MM.1S (cell line): ENCODE measurements around the gene FAM186B.
"Not testable (repeated sequence)": the region's sequence is repeated elsewhere in the genome, so short reads cannot be mapped to it uniquely, and the experiment has no call there.

Experiments used
- DNase-seq: peaks from one replicate; pipeline ENCODE4 v3.0.0-alpha.2; 2015
- H2AFZ ChIP-seq: fragments of 300-600 bp; sonication (generic); 2 replicates; pipeline ENCODE4 v1.6.0; 2016; ENCODE audit warnings: antibody characterized with exemption, low read length
- H3F3A ChIP-seq: fragments of 300-600 bp; sonication (generic); 2 replicates; pipeline ENCODE4 v1.6.1; 2016; ENCODE audit warnings: mild to moderate bottlenecking, antibody characterized with exemption, low read length, moderate library complexity, mixed read lengths; ENCODE audit not compliant: insufficient read depth
- H3K27ac ChIP-seq: fragments of 300-600 bp; sonication (generic); 2 replicates; pipeline ENCODE4 v1.5.1; 2016; ENCODE audit warnings: mild to moderate bottlenecking, low read length
- H3K27me3 ChIP-seq: fragments of 300-600 bp; sonication (generic); replicated peaks from 2 replicates; pipeline ENCODE4 v1.6.0; 2016; ENCODE audit warnings: low read length; ENCODE audit not compliant: insufficient read depth
- H3K36me3 ChIP-seq: fragments of 300-600 bp; sonication (generic); replicated peaks from 2 replicates; pipeline ENCODE4 v1.6.1; 2016; ENCODE audit warnings: mild to moderate bottlenecking, low read length, mixed read lengths; ENCODE audit not compliant: insufficient read depth
- H3K4me1 ChIP-seq: fragments of 300-600 bp; sonication (generic); 2 replicates; pipeline ENCODE4 v1.6.1; 2016; ENCODE audit warnings: low read length, mixed read lengths
- H3K4me2 ChIP-seq: fragments of 300-600 bp; sonication (generic); 2 replicates; pipeline ENCODE4 v1.6.0; 2016; ENCODE audit warnings: low read depth, low read length
- H3K4me3 ChIP-seq: fragments of 300-600 bp; sonication (generic); 2 replicates; pipeline ENCODE4 v1.5.1; 2016; ENCODE audit warnings: low read length, mixed read lengths
- H3K79me2 ChIP-seq: fragments of 300-600 bp; sonication (generic); 2 replicates; pipeline ENCODE4 v1.6.1; 2016; ENCODE audit warnings: mixed run types, low read length, mixed read lengths
- H3K9ac ChIP-seq: fragments of 300-600 bp; sonication (generic); 2 replicates; pipeline ENCODE4 v1.6.1; 2016; ENCODE audit warnings: low read length, mixed read lengths
- H3K9me2 ChIP-seq: fragments of 300-600 bp; sonication (generic); replicated peaks from 2 replicates; pipeline ENCODE4 v1.6.1; 2016; ENCODE audit warnings: mild to moderate bottlenecking, low read length, mixed read lengths; ENCODE audit not compliant: insufficient read depth
- H3K9me3 ChIP-seq: fragments of 300-600 bp; sonication (generic); replicated peaks from 2 replicates; pipeline ENCODE4 v1.6.1; 2016; ENCODE audit warnings: mild to moderate bottlenecking, low read length, mixed read lengths; ENCODE audit not compliant: insufficient read depth
- H4K20me1 ChIP-seq: fragments of 300-600 bp; sonication (generic); 2 replicates; pipeline ENCODE4 v1.6.1; 2016; ENCODE audit warnings: mild to moderate bottlenecking, low read length, moderate library complexity, mixed read lengths; ENCODE audit not compliant: insufficient read depth
- CTCF ChIP-seq: fragments of 300-600 bp; sonication (generic); IDR thresholded peaks from 2 replicates; pipeline ENCODE4 v1.5.1; 2016; ENCODE audit warnings: antibody characterized with exemption, low read length, mixed read lengths
- EZH2 ChIP-seq: fragments of 300-600 bp; sonication (generic); optimal IDR thresholded peaks from 2 replicates; pipeline ENCODE3; 2017; ENCODE audit warnings: low read depth, mild to moderate bottlenecking, antibody characterized with exemption, low read length, mixed read lengths
- EZH2phosphoT487 ChIP-seq: fragments of 300-600 bp; sonication (generic); IDR thresholded peaks from 2 replicates; pipeline ENCODE4 v1.6.1; 2018; ENCODE audit warnings: antibody characterized with exemption, low read length

The FAM186B gene

GRCh38 chr12:49605539-49605938 lies at the start of gene FAM186B:
Gene FAM186B (minus strand): TSS chr12:49605639. CDS start chr12:49605477, 162 bp downstream.
- not testable (repeated sequence) for H3K27ac ChIP-seq, H2AFZ ChIP-seq, H3K4me2 ChIP-seq, H3K9me3 ChIP-seq, H3K27me3 ChIP-seq, H3K4me1 ChIP-seq, H3K9ac ChIP-seq, H3K9me2 ChIP-seq, DNase-seq, H4K20me1 ChIP-seq, H3K4me3 ChIP-seq, H3F3A ChIP-seq, H3K36me3 ChIP-seq, H3K79me2 ChIP-seq

GRCh38 chr12:49654715-49655114 lies 49.3 kb upstream of the FAM186B start:
- DNase-seq, result no peak
- Histone ChIP-seq H3K4me2 (no peak overlapping the region), H3K4me1 (no peaks in the 10 kb centered on the region), H3K36me3 (no peaks in the 10 kb centered on the region), H4K20me1 (no peaks in the 10 kb centered on the region), H2AFZ (no peak overlapping the region), H3K9me2 (no peaks in the 10 kb centered on the region), H3K27me3 (no peaks in the 10 kb centered on the region), H3K27ac (no peak overlapping the region), H3F3A (no peaks in the 10 kb centered on the region), H3K9ac (no peak overlapping the region), H3K79me2 (no peaks in the 10 kb centered on the region), H3K9me3 (no peaks in the 10 kb centered on the region), H3K4me3 (no peak overlapping the region)
- TF ChIP-seq EZH2phosphoT487 (no peak), EZH2 (no peak), CTCF (no peak)

GRCh38 chr12:49652921-49653520 lies 47.6 kb upstream of the FAM186B start:
- Histone ChIP-seq H3K4me2 (no peak overlapping the region), H3K9me2 (no peaks in the 10 kb centered on the region), H2AFZ (no peak overlapping the region), H3K27me3 (no peaks in the 10 kb centered on the region), H3K4me1 (peaks cover 14% of the 10 kb centered on the region), H3F3A (peaks cover 9% of the 10 kb centered on the region), H3K4me3 (no peak overlapping the region), H3K79me2 (no peaks in the 10 kb centered on the region), H3K27ac (no peak overlapping the region), H4K20me1 (no peaks in the 10 kb centered on the region), H3K36me3 (no peaks in the 10 kb centered on the region), H3K9me3 (no peaks in the 10 kb centered on the region), H3K9ac (no peak overlapping the region)
- no peak for DNase-seq
- TF ChIP-seq EZH2, result no peak
- TF ChIP-seq CTCF, result no peak
- TF ChIP-seq EZH2phosphoT487, result no peak

GRCh38 chr12:49651855-49652254 lies 46.4 kb upstream of the FAM186B start:
- H3K9me2 ChIP-seq, result no peaks in the 10 kb centered on the region
- H3K9ac ChIP-seq, result no peak overlapping the region
- no peak overlapping the region for H3K4me2 ChIP-seq
- no peaks in the 10 kb centered on the region for H3K36me3 ChIP-seq
- H2AFZ ChIP-seq, result no peak overlapping the region
- H3K4me3 ChIP-seq, result no peak overlapping the region
- peaks cover 9% of the 10 kb centered on the region for H3F3A ChIP-seq
- TF ChIP-seq EZH2 (no peak), CTCF (no peak), EZH2phosphoT487 (no peak)
- H3K79me2 ChIP-seq, result no peaks in the 10 kb centered on the region
- H3K4me1 ChIP-seq, result peaks cover 19% of the 10 kb centered on the region
- H4K20me1 ChIP-seq, result no peaks in the 10 kb centered on the region
- DNase-seq, result no peak
- H3K9me3 ChIP-seq, result no peaks in the 10 kb centered on the region
- H3K27ac ChIP-seq, result no peak overlapping the region
- no peaks in the 10 kb centered on the region for H3K27me3 ChIP-seq
